GM21737 (cell line): ENCODE data around the gene C10orf67.
"Not testable (repeated sequence)": the region's sequence is repeated elsewhere in the genome, so short reads cannot be mapped to it uniquely, and the experiment has no call there.

Experiments used
- ATAC-seq: cut with Tn5 transposase; IDR thresholded peaks from one replicate; pipeline ENCODE4 v1.9.1; 2021; ENCODE audit warnings: mild to moderate bottlenecking, moderate library complexity; ENCODE audit not compliant: unreplicated experiment

Gene C10orf67

DNA sequence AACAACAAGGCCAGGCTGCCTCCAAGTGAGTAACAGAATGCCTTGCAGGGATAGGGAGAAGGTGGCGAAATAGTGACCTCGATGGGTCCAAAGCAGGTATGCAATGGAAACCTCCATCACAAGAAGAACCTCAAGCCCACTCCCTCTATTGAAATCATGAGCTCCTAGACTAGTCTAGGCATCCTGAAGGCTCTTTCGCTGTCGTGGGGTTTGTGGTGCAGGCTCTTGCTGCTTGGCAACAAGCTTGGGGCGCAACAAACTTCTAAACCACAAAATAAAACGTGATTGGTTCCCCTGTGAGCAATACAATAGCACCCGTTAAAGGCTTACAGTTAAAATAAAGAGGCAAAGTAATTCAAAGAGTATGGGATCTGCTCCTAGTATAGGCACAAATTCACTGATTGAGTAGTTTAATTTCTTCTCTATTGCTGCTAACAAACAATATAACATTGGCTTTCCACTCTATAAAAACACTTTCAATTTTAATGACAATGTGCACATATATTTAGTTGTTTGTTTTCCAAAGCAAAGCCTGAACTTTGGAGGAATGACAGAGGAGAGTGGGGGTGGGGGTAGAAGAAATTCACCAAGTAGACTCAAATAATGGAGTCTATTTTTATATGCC, 64.1 kb downstream of the C10orf67 start:
- ATAC-seq = no peak

DNA sequence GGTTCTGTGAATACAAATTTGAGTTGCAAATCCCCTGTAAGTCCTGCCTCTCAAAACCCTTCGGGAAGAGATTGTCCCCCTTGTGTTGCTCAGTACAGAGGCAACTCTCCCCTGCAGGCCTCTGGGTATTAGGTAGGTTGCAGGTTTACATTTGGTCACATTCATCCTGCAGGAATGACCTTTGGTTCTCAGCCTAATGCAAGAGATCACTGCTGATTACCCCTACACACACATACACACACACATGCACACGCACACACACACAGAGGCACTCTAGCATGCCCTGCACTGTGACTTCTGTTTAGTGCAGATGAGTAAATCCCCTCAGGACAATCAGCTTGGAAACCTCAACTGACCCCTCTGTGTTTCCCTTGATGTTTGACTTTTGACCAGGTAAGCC, 69.2 kb downstream of the C10orf67 start:
- no peak for ATAC-seq

DNA sequence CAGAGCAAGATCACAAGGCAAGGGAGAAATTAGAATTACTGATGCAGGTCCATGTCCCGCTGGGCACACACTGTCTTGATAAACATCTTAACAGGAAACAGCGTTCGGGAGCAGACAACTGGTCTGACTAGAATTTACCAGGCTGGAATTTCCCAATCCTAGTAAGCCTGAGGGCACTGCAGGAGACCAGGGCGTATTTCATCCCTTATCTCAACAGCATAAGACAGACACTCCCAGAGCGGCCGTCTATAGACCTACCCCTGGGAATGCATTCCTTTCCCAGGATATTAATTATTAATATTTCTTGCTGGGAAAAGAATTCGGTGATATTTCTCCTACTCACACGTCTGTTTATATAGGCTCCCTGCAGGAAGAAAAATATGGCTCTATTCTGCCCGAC, 70.4 kb downstream of the C10orf67 start:
- not testable (repeated sequence) for ATAC-seq

DNA sequence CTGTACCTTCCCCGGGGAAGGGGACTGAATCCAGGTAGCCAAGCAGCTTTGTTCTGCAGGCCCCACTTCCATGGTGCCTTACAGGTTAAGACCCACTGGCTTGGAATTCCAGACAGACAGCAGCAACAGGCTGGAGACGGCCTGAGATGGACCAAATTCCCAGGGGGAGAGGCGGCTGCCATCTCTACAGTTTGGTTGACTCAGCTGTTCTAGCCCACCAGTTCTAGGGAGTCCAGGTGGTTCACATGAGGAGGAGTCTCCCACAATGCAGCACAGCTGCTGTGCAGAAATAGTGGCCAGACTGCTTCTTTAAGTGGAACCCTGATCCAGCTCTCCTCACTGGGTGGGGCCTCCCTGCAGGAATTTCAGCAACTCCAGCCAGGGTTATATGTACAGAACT, 74.1 kb downstream of the C10orf67 start:
- no peak for ATAC-seq

DNA sequence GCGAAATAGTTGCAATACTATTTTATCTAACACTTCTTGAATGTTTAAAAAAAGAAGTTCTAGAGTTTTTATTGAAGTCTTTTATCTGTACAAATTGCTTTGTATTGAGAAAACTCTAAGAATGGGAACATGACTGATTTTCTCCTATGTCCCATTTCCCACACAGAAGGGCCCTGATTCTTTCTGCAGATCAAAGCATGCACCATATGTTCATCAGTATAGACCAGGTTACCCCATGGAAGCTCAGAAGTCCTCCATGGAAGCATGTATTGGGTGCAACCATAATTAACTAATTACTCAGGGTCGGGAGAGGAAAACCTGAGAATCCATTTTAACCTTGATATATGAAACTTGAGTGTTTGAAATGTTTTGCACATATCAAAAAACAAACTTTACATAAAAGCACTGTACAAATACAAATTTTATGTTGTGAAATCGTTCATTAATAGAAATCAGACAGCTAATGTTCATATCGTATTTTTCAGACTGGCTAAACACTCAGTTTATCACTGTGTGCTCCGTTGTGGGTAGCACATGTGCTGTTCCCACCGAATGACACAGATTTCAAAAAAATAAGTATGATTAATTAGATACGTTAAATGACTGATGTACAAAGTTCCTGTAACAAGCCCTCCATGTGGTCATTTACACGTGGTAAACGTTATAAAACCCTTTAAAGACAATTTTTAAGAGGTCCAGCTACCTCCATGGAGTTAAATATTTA, 81.0 kb downstream of the C10orf67 start:
- no peak for ATAC-seq

DNA sequence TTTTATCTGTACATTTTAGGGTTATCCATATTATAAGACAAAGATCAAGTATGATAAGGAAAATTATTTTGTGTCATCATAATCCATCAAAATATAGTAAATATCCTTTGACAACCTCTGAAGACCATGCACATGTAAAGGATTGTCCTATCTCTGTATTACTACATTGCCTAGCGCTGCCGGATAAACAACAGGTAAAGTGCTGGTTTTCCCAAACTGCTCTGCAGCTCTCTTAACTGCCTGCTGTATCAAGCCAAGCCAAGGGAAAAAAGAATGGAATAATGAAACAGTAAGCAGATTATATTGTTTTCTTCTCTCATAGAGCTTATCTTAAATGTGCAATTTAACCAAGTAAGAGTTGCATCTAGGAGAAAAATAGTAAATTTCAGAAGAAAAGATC, 81.7 kb downstream of the C10orf67 start:
- ATAC-seq = no peak

DNA sequence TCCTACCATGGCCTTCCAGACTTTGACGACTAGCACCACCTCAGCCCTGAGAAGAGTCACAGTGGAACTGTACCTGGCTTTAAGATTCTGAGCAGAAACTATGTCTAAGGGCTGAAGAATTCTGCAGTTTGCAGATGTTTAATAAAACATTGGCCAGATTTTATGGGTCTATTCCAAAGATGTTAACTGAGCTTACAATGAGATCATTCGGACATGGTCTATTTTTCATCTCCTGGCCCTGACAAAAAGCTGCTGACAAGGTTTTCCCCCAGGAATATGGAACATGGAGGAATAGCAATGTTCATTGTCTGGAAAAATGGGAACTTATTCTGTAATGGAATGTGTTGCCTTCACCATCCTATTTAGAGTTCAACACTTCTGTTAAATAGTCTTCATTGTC, 86.1 kb downstream of the C10orf67 start:
- ATAC-seq = no peak

DNA sequence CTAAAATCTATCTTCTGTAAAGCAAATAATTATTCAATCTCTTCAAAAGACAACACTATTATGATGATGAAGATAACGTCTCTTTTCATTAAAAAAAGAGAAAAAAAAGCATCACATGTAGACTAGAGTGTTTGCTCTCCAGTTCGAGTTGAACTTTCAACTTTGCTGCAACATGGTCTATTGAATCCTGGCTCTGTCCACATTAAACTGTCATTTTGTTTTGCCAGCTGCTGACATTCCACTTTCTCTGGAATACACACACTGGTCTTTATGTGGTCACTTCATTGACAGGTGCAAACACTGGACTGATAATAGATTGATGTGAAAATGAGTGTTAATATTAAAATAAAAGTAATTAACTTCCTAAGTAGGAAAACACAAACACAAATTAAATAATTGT, 90.8 kb downstream of the C10orf67 start:
- no peak for ATAC-seq

DNA sequence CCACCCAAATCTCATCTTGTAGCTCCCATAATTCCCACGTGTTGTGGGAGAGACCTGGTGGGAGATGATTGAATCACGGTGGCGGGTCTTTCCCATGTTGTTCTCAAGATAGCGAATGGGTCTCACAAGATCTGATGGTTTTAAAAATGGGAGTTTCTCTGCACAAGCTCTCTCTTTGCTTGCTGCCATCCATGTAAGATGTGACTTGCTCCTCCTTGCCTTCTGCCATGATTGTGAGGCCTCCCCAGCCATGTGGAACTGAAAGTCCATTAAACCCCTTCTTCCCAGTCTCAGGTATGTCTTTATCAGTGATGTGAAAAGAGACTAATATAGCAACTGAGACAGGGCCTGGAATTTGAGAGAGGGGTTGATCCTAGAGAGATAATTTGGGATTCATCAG, 91.7 kb downstream of the C10orf67 start:
- not testable (repeated sequence) for ATAC-seq

DNA sequence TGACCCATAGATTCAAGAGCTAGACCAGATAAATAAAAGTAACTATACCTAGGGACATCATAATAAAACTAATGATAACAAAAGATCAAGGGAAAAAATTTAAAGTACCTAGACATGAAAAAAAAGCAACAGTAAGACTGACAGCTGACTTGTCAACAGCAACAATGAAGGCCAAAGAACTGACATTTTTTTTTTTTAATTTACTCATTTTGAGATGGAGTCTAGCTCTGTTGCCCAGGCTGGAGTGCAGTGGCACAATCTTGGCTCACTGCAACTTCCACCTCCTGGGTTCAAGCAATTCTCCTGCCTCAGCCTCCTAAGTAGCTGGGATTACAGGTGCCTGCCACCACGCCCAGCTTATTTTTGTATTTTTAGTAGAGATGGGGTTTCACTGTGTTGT, 102.8 kb downstream of the C10orf67 start:
- not testable (repeated sequence) for ATAC-seq

DNA sequence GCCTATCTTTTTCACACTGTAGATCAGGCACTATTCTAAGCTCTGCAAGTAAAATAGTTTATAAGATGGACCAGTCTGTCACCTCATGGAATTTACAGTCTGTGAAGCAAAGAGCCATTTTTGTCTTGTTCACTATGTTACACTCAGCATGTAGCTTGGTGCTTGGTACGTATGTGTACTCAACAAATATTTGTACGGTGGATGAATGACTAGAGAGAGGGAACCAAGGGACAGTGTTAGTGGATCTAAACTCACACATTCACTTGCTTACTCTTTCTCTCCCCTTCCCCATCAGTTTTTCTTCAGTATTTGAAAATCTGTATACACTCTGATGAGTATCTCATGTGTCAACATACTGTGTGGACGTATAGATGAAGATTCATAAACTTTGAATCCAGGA, 106.6 kb downstream of the C10orf67 start:
- ATAC-seq = no peak

DNA sequence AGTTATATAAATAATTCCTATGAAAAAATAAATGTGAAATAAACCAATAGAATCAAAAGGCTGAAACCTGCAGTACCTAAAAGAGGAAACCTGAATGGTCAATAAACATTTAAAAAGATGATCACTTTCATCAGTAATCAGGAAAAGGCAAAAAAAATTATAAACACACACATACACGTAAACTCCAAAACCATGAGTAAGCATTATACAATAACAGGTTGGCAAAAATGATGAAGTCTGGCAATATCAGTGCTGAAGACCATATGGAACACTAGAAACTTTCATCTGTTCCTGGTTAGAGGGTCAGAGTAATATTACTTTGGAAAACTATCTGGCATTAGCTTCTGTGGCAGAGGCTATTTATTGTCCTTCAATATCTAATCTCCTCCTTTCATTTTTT, 114.0 kb downstream of the C10orf67 start:
- no peak for ATAC-seq

DNA sequence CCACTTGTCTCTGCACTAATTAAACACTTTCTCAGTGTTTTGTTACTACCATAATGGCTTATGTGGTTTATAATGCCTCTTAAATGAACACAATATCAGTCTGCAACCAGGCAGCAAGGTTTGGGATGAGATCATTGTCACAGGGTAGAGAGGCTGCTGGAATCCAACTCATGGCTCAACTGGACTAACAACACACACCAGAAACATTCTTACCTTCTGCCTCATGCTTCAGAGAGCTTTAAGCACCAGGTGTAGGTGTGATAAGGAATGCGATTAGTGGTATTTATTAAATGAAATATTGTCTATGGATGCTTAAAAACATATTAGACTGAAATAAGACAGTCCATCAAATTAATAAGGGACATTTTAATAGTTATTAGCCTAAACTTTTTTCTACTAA, 127.1 kb downstream of the C10orf67 start:
- no peak for ATAC-seq

DNA sequence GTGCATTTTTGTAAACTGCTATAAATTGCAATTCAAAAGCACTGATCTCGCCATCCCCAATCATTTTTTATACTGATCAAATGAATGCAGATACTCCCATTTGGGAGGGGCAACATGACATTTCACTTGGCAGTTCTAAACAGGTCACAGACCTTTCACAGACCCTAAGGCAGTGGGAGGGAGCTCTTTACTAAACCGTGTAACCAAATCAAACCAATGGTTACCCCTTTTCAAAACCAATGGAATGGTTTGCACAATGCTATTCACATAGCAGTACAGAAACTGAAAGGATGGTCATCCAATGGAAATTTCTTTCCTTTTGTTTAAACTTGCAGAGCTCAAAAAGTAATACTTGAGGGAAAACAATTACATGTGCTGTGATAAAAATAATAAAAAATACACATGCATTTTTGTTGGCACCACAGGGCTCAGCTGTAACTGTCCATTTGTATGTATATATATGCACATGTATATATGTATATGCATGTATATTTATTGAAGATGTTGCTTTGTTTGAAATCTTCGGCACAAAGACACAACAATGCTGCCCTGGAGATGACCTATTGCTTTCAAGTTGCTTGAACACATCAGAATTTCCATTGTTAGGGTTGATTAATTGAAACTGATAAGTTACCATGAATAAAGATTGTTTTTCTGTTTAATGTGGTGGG, 138.5 kb downstream of the C10orf67 start:
- no peak for ATAC-seq

DNA sequence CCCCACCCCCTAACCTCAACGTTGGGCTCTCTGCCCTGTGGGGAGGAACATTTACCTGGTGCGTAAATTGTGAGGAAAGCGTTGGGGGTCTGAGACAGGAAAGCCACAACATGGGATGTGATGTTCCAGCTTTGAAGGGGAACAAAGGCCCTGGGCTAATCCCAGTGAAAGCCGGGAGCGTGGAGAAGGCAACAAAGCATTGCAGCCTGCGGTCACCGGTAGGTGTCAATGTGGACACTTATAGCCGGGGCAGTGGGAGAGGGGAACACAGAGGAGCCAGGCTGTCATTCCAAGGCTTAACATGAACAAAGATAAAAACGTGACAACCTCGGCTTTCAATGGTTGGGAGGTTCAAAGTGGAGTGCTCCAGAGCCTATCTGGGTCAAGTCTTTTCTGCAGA, 139.8 kb downstream of the C10orf67 start:
- ATAC-seq = no peak

DNA sequence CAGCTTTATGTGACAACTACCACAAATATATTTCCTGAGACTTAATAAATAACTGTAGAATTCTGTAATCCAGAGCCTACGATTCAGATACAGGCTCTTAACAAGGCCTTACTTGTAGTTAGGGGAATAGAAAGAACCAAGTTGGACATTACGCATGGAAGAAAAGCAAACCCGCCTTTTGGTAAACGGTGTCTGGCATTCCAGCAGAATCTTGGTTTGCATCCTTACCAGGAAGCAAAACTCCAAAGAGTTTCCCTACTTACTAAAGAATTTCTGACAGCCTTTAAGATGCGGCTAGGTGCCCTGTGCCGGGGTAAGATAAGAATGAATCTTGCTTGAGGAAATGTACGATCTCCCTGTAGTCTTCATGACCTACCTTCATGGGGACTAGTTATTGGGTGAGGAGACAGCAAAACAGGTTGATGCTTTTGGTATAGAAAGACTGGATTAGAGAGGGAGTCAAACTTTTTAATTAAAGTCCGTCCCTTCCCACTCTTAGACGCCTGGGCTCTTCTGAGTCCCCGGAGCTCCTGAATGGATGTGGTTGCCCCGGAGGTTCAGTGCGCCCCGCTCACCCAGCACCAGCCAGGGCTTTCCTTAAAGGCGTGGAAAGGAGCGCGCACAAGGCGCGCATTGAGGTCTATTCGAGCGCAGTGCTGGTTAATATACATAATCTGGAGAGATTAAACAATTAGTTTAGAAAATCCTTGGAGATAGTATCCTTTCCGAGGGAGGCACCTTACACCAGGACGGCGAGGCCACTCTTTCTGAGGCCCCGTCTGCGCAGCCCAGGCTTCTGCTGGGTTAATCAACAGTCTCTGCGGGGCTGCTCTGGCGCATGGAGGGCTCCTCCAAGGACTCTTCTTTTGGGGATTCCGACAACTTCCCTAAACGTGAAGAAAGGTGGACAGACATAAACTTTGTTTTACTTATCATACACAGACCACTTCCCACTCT, 140.9 kb downstream of the C10orf67 start:
- ATAC-seq = no peak

DNA sequence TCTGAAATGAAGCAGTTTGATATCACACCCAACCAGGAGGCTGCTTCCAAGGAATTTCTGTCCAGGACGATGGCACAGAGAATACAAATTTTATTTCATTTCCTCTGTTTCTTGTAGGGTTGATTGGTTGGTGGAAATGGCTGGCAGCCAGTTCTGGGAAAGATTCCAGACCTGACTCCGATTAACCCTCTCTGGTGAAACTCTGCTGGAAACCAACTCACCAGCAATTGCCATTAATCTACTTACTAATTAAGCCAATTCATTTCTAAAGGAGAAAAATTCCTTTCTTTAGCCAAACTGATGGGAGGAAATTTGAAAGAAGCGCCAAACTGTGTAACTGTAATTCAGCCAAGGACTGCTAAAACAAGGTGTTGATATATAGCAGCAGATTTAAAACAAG, 141.8 kb downstream of the C10orf67 start:
- no peak for ATAC-seq

DNA sequence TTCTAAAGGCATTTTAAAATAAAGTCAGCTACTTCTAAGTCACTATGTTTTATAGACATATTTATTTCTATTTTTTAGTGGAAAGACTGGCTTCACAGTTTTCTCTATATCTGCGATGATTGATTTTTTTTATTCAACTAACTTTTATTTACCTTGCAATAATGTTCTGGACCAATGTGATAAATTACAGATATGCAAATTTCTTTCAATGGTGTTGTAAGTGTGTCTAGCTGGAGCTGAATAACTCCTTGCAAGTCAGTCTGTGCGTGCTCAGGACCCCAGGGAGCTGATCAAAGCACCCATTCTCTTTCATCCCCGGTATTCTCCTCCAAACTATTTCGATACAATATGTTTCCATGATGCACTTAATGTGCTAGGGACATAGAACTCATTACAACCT, 142.8 kb downstream of the C10orf67 start:
- no peak for ATAC-seq

DNA sequence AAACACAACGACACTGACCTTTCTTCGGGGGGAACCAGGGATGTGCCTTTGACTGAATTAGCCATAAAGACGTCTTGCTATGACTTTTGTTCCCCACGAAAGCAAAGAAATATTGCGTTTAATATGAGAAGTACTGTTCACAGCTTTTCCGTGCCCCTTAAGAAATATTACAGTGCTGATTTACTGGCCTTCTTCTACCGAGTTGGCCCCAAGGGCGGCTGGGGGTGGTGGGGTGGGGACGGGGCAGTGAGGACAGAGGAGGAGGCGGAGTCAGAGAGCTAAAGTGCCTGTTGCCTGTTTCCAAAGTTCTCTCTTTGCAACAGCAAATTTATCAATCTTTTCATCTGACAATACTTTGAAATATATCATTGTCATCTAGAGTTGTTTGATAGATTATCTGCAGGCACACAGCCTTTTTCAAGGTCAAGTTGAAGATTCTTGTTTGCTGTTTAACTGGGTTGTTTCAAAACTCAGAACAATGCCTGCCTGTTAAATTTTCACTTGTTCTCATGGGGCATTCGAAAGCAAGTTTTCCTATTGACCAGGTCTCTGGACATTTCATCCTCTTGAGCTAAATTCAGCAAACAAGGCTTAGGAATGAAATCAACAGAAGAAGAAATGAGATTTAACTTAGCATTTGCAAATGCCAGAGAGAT, 143.5 kb downstream of the C10orf67 start:
- no peak for ATAC-seq

DNA sequence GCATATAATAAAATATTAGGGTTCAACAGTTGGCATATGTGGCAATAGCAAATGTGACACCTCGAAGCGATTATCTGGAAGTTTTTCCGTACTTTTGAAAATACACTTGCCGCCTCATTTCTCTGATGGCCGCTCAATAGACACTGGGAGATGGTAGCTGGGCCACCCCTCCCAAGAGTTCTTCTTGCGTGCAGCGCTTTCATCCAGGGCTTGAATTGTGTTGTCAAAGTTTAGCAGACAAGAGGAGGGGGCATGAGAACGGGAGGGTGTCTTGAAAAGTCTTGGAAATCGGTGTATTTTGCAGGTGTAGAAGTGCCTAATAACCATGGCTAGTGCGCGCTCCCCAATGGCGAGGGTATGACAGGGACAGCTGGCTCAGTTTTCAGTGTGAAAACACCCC, 144.0 kb downstream of the C10orf67 start:
- no peak for ATAC-seq
